ENCODE measurements around the gene ZNF367. TPM values are rescaled to one million over a fixed set of nuclear protein-coding genes. Genes with fewer than 3 reads are reported as not detected.
A peak's percentile ranks its signal among the peaks of the same experiment; 100 is the strongest.

ZNF367 gene
- polyA plus RNA-seq, 1 of the 3 experiments (the other 2 are of a cell fraction): 1.5 TPM

DNA sequence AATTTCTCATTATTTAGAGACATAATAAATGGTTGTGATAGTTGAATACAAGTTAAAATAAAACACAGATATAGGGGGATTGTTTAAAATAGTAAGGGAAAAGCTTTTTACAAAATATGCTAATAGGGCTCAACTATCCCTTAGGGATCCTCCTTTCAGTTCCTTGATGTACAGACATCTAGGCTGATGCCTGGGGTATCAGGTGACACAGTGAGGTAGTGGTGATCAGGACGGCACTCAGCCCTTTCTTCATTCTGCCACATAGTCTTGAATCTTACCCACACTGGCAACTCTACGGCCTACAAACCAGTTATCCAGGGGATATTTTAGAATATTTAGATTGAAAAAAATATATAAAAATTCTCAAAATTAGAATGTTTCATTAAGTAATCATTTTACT lies 22.2 kb downstream of the ZNF367 start:
- CTCF ChIA-PET: interaction anchor here (1.1 to 1.9 kb wide), 2 partner anchors 10 to 68 kb away, joined by 3 to 7 read pairs; no protein-coding TSS in a partner anchor
- no peaks in the 10 kb centered on the region for H3K9me3 ChIP-seq
- H2AFZ ChIP-seq (ENCODE audit: low read depth): no peak overlapping the region
- peaks cover 6% of the 10 kb centered on the region; the same call in 1 of the 2 replicates for H4K20me1 ChIP-seq (ENCODE audit: insufficient read depth)
- no peak overlapping the region for H3K27ac ChIP-seq (ENCODE audit: low read depth in 2 of 2, low read length in 1 of 2)
- peaks cover 0 to 7% of the 10 kb centered on the region in 2 experiments; a peak in 1 of 4 replicates for H3K4me1 ChIP-seq (ENCODE audit: control insufficient read depth in 1 of 2, insufficient read depth in 2 of 2, low read depth in 1 of 2, low read length in 1 of 2)
- peaks cover 2 to 12% of the 10 kb centered on the region in 2 experiments for H3K36me3 ChIP-seq (replicated peaks in 1 of 2; ENCODE audit: control insufficient read depth in 1 of 2, insufficient read depth in 2 of 2, low read length in 1 of 2)
- no peak overlapping the region for H3K4me3 ChIP-seq (ENCODE audit: low read depth in 2 of 2, low read length in 1 of 2)
- no peaks in the 10 kb centered on the region for H3K9me2 ChIP-seq
- POLR2A ChIA-PET: no interaction called here
- TF ChIP-seq, protein P1, sequence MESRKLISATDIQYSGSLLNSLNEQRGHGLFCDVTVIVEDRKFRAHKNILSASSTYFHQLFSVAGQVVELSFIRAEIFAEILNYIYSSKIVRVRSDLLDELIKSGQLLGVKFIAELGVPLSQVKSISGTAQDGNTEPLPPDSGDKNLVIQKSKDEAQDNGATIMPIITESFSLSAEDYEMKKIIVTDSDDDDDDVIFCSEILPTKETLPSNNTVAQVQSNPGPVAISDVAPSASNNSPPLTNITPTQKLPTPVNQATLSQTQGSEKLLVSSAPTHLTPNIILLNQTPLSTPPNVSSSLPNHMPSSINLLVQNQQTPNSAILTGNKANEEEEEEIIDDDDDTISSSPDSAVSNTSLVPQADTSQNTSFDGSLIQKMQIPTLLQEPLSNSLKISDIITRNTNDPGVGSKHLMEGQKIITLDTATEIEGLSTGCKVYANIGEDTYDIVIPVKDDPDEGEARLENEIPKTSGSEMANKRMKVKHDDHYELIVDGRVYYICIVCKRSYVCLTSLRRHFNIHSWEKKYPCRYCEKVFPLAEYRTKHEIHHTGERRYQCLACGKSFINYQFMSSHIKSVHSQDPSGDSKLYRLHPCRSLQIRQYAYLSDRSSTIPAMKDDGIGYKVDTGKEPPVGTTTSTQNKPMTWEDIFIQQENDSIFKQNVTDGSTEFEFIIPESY (IDR thresholded peaks at IDR 0.05; ENCODE audit: borderline replicate concordance, low read depth): no peak
- no peak for TF ChIP-seq EZH2phosphoT487 (IDR thresholded peaks at IDR 0.05; ENCODE audit: borderline replicate concordance, low read depth)
- TF ChIP-seq SMC3 (IDR thresholded peaks at IDR 0.05; ENCODE audit: low read depth, low read length): no peak
- no peak for TF ChIP-seq CHD2 (IDR thresholded peaks at IDR 0.05; ENCODE audit: low read length, partially characterized antibody)
- no peak for TF ChIP-seq TAF1 (IDR thresholded peaks at IDR 0.05; ENCODE audit: borderline replicate concordance, low read depth, low read length)
- TF ChIP-seq YY1 (IDR thresholded peaks at IDR 0.05; ENCODE audit: low read depth): no peak
- TF ChIP-seq NFIC (IDR thresholded peaks at IDR 0.05; ENCODE audit: borderline replicate concordance): no peak
- TF ChIP-seq FOSL2 (IDR thresholded peaks at IDR 0.05; ENCODE audit: borderline replicate concordance, low read depth): no peak
- TF ChIP-seq NRF1 (IDR thresholded peaks at IDR 0.05; ENCODE audit: low read depth, low read length): no peak
- no peak overlapping the region for H3K9ac ChIP-seq
- H3K4me2 ChIP-seq: no peak overlapping the region
- no peaks in the 10 kb centered on the region for H3K27me3 ChIP-seq (ENCODE audit: insufficient read depth)
- WGBS (ENCODE audit: low lambda C conversion rate): 95% methylated on average over 2 of the region's 2 CpGs
- no peak for DNase-seq
- peaks cover 3% of the 10 kb centered on the region for H3F3A ChIP-seq (replicated peaks; ENCODE audit: insufficient read depth)
- H3K79me2 ChIP-seq (ENCODE audit: insufficient read depth): peaks cover 43% of the 10 kb centered on the region

DNA sequence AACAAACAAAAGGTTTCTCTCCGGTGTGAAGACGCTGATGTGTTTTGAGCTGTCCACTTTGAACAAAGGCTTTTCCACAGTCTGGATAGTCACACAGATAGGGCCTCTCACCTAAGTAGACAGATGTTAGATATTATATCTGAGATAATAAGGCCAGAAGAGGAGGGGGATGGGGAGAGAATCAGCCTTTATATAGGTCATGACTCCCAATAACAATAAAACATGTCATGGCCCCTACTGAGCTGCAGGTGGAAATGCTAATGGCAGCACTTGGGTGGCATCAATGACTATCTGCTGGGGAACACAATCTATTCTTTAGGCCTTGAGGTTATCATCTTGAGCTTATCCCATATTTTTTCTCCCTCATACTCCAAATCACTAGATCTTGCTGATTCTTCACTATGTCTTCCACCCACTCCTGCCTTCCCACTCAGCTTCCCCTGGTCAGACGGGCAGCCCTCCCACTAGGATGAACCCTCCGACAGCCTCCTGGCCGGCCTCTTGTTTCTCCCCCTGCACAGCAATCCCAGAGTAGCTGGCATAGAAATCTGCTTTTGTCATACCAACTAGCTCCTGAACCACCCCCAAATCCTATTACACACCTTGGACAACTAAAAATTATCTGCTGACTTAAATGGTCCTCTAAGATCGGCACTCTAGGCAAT lies 23.2 kb downstream of the ZNF367 start:
- Histone ChIP-seq H3K4me1 (ENCODE audit: control insufficient read depth in 1 of 2, insufficient read depth in 2 of 2, low read depth in 1 of 2, low read length in 1 of 2) (peaks cover 0 to 7% of the 10 kb centered on the region in 2 experiments; a peak in 1 of 4 replicates), H4K20me1 (ENCODE audit: insufficient read depth) (peaks cover 5% of the 10 kb centered on the region; the same call in 1 of the 2 replicates), H3K36me3 (replicated peaks in 1 of 2; ENCODE audit: control insufficient read depth in 1 of 2, insufficient read depth in 2 of 2, low read length in 1 of 2) (peaks cover 3 to 12% of the 10 kb centered on the region in 2 experiments), H3K9me2 (no peaks in the 10 kb centered on the region), H3F3A (replicated peaks; ENCODE audit: insufficient read depth) (peaks cover 3% of the 10 kb centered on the region), H3K9me3 (no peaks in the 10 kb centered on the region), H2AFZ (ENCODE audit: low read depth) (no peak overlapping the region), H3K9ac (no peak overlapping the region), H3K4me2 (no peak overlapping the region), H3K27ac (ENCODE audit: low read depth in 2 of 2, low read length in 1 of 2) (peak overlapping the region in 1 of 2 experiments; percentile 12; a peak in 1 of 4 replicates), H3K4me3 (ENCODE audit: low read depth in 2 of 2, low read length in 1 of 2) (no peak overlapping the region), H3K27me3 (ENCODE audit: insufficient read depth) (no peaks in the 10 kb centered on the region), H3K79me2 (ENCODE audit: insufficient read depth) (peaks cover 33% of the 10 kb centered on the region)
- 91% methylated on average over 6 of the region's 6 CpGs for WGBS (ENCODE audit: low lambda C conversion rate)
- POLR2A ChIA-PET: no interaction called here
- TF ChIP-seq GABPA (IDR thresholded peaks at IDR 0.05; ENCODE audit: low read depth) (no peak), GATA2 (CRISPR knock-in tag; IDR thresholded peaks at IDR 0.05) (peak; percentile 58; the same call in 1 of the 2 replicates), EP300 (IDR thresholded peaks at IDR 0.05; ENCODE audit: borderline replicate concordance in 1 of 2, low read depth in 1 of 2, low read length in 1 of 2) (peak in 1 of 2 experiments; percentile 32; a peak in 1 of 4 replicates), TCF12 (IDR thresholded peaks at IDR 0.05) (no peak), SMC3 (IDR thresholded peaks at IDR 0.05; ENCODE audit: low read depth, low read length) (no peak), CHD2 (IDR thresholded peaks at IDR 0.05; ENCODE audit: low read length, partially characterized antibody) (peak; percentile 27)
- TF ChIP-seq, protein P1 (IDR thresholded peaks at IDR 0.05; ENCODE audit: borderline replicate concordance, low read depth): no peak
- CTCF ChIA-PET: interaction anchor here (0.8 to 1.9 kb wide), 4 partner anchors 9 to 67 kb away, joined by 3 to 7 read pairs (median 3); no protein-coding TSS in a partner anchor
- DNase-seq: peak; percentile 52
